HG02678 (cell line): Measurements from ENCODE around the gene BRSK2.

Experiments used
- ATAC-seq: cut with Tn5 transposase; IDR thresholded peaks from one replicate; pipeline ENCODE4 v1.9.1; 2021; ENCODE audit warnings: mild to moderate bottlenecking, moderate library complexity; ENCODE audit not compliant: unreplicated experiment

Gene BRSK2

DNA sequence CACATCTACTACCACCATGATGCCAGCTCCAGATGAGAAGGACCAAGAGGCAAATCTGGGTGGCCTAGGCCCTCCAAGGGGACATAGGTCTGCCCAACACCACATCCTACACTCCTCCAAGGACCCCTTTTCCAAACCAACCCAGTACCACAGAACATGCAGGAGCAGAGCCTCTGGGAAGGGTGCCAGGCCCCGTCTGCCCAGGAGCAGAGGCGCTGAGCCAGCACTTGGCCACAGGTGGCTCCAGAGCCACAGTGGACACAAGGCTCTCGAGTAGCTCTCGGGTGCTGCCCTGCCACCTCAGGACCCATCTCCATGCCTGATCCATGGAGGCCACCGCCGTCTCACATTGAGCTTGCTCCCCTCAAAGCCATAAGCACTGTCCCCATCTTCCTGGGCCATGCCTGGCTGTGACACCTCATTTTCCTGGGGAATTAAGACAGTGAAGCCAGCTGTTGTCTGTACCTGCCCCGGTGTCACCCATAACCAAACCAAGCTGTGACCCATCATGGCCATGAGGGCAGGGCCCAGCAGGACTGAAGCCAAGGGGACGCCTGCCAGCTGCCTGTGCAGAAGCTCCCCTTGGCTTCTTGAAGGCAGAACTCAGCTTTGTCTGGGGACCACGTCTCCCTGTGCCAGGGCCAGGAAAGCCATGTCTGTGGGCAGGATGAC is 89.4 kb downstream of the BRSK2 start:
- ATAC-seq = no peak

GRCh38 chr11:1479678-1480118 is 90.0 kb downstream of the BRSK2 start:
- ATAC-seq = no peak

DNA sequence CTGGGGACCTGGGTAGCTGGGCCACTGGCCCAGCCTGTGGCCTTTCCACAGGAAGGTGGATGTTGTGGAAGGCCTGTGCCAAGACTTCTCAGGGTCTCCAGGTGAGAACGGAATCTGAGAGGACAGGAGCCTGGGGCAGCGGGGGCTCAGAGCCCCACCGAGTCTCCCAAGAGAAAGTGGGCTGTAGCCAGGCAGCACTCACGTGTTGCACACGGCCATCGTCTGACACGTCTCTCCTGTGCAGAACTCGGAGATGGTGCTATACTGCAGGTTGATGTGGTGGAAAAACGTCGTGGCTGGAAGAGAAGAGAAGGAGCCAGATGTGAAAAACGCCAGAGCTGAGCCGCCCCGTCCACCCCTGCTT is 90.4 kb downstream of the BRSK2 start:
- no peak for ATAC-seq

DNA sequence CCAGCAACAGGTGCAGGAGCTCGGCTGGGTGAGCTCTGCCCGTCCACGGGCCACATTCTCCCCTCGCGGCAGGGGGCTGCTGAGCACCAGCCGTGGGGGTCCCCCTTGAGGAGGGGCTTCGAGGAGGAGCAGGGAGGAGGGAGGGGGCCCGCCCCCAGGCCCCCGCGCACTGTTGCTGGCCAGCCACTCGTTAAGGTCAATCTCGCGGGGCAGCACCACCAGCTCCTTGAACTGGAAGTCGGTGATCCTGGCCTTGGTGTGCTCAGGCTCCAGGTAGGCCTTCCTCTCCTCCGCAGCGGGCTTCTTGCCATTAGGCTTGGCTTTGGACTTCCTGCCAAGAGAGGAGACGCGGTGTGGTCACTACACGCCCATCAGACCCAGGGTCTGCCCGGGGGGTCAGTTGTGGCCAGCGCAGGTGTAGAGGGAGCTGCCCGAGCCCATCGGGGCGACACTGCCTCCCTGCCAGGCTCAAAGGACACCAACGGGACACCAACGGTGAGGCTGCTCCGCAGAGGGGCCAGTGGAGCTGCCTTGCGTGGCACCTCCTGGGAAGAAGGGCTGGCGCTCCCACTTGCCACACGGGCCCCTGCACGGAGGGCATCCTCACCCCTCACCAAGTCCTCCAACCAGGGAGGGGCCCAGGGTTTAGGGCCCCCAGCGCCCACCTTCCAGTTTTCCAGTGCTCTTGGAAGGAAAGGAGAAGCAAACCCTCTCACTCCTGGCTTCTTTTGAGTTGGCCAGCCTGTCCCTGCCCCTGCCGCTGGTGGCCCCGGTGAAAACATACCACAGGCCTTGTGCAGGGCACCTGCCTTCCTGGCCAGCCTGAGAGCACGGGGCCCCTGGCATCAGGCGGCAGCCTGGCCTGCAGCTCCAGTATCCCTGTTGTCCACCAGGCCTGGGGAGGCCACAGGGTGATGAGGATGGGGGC is 91.1 kb downstream of the BRSK2 start:
- ATAC-seq = no peak

GRCh38 chr11:1481483-1481825 is 91.7 kb downstream of the BRSK2 start:
- no peak for ATAC-seq

DNA sequence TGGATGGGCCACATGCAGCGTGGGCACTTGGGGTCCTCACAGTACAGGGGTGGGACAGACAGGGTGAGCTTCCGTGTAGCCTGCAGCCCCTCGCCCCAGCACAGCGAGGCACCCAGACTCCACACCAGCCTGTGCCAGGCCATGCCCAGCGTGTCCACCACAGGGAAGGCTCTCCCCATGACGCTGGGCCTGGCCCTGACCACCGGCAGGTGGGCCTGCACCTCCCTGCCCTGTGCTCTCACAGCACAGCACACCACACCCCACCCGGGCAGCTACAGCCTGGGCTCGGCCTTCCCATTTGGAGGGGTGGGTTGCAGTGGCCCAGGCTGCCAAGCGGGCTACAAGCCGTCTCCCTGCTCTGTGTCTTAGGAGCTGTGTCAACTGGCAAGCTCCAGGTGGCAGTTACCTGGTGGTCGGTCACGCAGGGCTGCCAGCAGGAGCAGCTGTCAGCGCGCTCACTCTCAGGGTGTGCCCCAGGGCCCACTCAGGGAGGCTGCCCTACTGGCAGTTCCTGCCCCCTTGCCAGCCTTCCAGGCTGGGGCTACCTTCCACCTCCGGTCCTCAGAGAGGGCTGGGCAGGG is 92.2 kb downstream of the BRSK2 start:
- ATAC-seq = no peak

- ATAC-seq = no peak
Measured at GRCh38 chr11:1482581-1483444, 93.1 kb downstream of the BRSK2 start.

GRCh38 chr11:1483445-1483961 is 93.8 kb downstream of the BRSK2 start:
- no peak for ATAC-seq

DNA sequence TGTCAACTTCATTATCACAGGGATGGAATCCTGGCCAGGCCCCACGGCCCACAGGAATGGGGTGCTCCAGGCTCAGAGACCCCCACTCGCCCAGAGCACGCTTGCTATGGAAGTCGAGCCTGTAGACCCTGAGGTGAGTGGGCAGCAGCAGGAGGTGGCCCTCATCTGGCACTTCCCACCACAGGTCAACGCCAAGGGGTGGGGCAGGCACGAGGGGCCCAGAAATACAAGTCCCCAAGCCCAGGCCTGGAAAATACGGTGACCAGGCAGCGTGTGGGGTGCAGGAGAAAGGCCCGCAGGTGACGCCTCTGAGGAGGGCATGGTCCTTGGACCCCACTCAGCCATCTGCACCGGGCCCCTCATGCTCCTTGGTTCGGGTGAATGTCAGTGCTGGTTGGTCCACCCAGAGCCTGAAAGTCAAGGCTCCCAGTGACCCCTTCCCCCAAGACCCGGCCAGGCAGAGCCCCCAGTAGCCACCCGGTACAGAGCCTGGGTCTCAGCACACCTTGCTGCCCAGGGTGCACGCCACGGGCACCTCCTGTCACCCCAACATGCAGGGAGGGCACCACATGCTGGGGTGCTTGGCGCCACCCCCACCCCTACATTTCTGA is 94.4 kb downstream of the BRSK2 start:
- no peak for ATAC-seq

DNA sequence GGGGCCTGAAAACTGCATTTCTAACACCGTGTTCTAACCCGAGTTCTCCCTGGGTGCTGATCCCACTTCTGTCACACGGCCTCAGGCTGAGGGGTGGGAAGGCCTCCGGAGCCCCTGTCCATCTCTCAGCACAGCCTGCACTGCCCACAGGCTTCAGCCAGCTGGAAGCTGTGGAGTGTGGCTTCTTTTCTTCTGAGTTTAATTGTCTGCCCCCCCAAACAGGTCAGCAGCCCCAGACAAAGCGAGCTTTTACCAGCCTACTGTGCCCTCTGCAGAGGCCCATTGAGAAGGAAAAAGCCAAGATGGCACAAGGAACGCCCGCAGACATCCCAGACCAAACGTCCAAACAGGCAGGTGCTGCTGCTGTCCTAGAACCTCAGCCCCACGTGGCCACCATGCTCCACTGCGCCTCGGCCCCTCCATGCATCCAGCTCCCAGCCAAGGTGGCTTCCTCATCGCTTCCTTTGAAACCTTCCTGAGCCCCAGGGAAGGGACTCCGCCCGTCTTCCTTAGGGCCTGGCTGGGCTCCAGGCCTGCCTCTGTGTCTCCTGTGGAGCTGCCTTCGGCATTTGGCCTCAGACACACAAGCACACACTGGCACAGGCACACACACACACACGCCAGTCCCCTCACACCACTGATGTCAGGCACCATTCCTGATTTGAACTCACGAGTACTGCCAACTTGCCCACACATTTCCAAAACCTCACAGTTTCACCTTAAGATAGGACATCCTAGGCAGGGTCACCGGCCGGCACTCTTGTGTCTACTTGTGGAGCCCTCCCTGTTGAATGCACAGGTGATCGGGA is 95.2 kb downstream of the BRSK2 start:
- ATAC-seq = no peak

- ATAC-seq = no peak
Measured at GRCh38 chr11:1485504-1485885, 95.8 kb downstream of the BRSK2 start.

DNA sequence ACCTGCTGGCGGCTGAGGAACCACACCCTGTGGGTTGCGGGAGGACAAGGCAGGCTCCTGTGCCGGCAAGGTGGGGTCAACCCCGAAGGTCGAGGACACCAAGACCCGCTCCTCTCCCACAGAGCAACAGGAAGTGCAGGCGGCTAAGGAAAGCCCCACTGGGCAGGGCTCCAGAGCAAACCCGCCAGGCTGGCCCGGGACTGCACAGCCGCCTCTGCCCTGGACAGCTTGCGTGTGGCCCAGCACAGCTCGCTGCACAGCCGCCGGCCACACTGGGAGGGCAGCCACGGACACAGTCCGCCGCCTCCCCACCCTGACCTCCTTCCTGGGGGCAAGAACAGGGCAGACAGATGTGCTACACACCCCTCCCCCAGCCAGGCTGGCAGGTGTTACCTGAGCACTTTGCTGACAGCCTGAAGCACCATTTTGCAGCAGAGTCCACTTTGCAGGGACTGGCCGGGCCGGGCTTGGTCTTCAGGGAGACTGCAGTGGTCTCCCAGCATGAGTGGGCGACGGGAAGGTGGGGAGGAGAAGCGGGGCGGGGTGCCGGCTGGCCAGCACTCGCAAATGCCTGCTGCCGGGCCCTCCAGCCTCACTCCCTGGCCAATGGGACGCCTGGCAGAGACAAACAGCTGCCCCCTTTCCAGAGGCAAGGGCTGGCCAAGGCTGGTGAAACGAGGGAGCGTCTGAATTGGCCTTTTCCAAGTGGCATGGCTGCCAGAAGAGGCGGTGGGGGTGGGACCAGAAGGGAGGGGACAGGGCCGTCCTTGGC is 96.5 kb downstream of the BRSK2 start, which contains the start of gene MOB2:
TSS of gene MOB2 (minus strand) at position 726 of the 772 bp plus-strand sequence. CDS start at position 503, 223 bp downstream.
- no peak for ATAC-seq

- no peak for ATAC-seq
Measured at GRCh38 chr11:1487091-1487850, 97.5 kb downstream of the BRSK2 start.

GRCh38 chr11:1487851-1488574 is 98.3 kb downstream of the BRSK2 start:
- ATAC-seq = no peak

GRCh38 chr11:1488575-1489180 is 98.9 kb downstream of the BRSK2 start:
- no peak for ATAC-seq

DNA sequence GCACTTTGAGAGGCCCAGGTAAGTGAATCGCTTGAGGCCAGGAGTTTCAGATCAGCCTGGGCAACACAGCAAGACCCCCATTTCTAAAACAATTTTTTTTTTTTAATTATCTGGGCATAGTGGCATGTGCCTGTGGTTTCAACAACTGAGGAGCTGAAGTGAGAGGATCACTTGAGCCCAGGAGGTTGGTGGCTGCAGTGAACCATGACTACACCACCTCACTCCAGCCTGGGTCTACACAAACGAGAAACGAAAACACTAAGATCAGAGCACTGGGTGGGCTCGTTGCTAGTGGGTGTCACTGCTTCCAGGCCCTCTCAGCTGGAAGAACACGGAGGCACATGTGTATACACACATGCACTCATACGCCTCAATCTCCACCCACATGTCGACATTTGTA is 100.9 kb downstream of the BRSK2 start:
- ATAC-seq = no peak

GRCh38 chr11:1491379-1491778 is 101.6 kb downstream of the BRSK2 start:
- ATAC-seq = no peak
